ENCODE measurements around the gene CHRNB1.
"Not testable (repeated sequence)": the region's sequence is repeated elsewhere in the genome, so short reads cannot be mapped to it uniquely, and the experiment has no call there.

The CHRNB1 gene

DNA sequence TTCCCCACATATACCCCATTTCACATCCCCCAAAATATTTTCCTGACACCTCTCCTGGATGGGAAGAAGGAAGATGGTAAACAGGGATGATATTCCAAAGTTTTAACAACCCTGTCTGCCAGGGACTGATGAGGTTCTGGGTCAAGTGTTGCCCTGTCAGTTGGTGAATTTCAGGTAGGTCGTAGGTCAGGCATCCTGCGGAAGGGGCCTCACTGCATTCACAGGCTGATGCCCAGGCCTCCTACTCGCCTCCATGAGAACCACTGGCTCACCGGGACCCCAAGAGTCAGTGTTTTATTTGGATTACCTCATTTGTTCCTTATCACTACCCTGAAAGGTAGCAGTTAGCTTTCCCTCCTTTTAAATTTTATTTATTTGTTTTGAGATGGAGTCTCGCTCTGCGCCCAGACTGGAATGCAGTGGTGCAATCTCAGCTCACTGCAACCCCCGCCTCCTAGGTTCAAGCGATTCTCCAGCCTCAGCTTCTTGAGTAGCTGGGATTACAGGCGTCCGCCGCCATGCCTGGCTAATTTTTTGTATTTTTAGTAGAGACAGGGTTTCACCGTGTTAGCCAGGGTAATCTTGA lies 24.0 kb downstream of the CHRNB1 start:
- DNase-seq, result no peak

DNA sequence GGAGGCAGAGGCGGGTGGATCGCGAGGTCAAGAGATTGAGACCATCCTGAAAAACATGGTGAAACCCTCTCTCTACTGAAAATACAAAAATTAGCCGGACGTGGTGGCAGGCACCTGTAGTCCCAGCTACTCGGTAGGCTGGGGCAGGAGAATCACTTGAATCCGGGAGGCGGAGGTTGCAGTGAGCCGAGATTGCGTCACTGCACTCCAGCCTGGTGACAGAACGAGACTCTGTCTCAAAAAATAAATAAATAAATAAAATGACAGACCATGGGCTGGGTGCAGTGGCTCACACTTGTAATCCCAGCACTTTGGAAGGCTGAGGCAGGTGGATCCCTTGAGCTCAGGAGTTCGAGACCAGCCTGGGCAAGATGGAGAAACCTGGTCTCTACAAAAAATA lies 25.0 kb downstream of the CHRNB1 start:
- not testable (repeated sequence) for DNase-seq

DNA sequence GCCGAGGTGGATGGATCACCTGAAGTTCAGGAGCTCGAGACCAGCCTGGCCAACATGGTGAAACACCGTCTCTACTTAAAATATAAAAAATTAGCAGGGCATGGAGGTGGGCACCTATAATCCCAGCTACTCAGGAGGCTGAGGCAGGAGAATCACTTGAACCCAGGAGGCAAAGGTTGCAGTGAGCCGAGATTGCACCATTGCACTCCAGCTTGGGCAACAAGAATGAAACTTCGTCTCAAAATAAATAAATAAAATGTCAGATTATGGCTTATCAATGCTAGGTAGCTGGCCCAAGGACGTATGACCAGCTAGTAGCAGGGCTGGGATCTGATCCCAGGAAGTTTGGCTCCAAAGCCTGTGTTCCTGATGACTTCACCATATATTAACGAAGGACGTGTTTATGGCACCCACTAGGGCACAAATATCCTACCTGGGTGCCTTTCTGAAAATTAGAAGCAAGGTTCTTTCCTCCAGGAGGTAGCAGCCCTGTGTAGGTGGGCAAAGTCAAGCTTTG lies 25.7 kb downstream of the CHRNB1 start:
- not testable (repeated sequence) for DNase-seq

DNA sequence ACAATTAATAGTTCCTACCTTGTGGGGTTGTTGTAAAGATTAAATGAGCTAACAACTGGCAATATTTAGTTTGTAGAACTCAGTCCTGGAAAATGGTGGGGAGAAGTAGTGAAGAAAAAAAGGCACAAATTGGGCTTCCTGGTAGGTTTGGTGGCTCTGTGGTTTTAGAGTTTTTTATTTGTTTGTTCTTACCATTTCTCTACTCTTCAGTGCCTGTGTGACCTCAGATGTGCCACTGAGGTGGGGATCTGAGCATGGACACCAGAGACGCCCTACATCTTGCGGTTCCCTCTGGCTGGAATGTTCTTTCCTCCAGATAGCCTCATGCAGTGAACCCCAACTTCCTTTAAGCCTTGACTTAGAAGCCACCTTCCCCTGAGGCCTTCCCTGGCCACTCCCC lies 26.9 kb downstream of the CHRNB1 start:
- no peak for DNase-seq

DNA sequence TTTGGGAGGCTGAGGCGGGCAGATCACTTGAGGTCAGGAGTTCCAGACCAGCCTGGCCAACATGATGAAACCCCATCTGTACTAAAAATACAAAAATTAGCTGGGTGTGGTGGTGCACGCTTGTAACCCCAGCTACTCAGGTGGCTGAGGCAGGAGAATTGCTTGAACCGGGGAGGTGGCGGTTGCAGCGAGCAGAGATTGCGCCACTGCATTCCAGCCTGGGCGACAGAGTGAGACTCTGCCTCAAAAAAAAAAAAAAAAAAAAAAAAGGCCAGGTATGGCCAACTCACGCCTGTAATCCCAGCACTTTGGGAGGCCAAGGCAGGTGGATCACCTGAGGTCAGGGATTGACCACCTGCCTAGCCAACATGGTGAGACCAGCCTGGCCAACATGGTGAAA lies 29.9 kb downstream of the CHRNB1 start:
- not testable (repeated sequence) for DNase-seq

DNA sequence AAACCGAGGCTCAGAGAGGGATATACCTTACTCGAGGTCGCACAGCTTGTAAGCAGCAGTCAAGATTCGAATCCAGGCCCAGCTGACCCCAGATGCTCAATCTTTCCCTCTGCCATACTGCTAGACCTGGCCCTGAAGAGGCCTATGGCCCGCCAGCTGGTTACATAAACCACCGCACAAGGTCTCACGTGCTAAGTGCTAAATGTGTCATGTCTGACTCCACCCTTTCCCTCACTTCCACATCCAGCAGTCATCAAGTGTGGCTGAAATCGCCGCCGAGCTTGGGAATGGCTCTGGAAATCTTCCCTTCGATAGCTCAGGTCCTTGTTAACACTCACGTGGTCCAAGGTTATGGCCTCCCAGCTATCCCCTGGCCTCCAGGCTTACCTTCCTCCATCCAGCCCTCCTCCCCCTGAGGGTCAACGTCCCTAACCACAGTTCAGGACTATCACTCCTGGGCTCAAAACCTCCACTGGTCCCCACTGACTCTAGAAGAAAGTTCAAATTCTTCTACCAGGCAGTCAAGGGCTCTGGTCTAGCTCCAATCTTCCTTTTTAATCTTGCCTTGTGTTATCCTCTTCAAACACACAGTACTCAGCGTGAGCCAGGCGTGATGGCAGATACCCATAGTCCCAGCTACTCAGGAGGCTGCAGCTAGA lies 31.0 kb downstream of the CHRNB1 start:
- DNase-seq, result no peak

DNA sequence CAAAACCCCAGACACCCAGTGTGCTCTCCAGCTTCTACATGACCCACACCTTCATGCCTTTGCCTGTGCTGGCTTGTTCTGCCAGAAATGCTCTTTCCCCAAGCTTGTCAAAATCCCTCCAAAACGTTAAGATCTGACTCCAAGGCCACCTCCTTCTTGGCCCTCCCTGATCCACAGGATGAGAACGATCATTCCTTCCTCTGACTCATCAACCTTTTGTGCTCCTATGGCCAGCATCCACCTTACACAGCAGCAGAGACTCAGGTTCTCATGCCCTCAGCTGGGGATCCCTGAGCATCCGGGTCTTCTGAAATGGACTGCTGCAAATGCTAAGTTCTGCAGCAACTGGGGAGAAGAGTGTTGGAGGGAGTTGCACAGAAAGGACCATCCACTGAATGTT lies 31.6 kb downstream of the CHRNB1 start:
- no peak for DNase-seq

DNA sequence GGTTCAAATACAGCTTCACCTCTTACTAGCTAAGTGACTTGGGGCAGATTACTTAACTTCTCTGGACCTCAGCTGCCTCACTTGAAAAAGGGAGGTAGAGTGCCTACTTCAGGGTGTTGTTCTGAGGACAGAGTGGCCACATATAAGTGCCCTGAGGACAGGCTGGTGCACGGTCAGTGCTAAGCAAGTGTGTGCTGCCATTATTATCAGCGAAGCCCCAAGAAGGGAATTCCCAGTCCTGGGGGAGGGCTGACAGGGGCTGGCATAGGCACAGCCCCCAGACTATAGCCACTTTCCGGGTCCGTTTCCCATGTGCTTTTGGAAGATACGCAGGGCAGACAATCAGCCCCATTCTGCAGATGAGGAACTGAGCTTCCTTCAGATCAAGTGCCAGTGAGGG lies 32.1 kb downstream of the CHRNB1 start:
- DNase-seq, result no peak

DNA sequence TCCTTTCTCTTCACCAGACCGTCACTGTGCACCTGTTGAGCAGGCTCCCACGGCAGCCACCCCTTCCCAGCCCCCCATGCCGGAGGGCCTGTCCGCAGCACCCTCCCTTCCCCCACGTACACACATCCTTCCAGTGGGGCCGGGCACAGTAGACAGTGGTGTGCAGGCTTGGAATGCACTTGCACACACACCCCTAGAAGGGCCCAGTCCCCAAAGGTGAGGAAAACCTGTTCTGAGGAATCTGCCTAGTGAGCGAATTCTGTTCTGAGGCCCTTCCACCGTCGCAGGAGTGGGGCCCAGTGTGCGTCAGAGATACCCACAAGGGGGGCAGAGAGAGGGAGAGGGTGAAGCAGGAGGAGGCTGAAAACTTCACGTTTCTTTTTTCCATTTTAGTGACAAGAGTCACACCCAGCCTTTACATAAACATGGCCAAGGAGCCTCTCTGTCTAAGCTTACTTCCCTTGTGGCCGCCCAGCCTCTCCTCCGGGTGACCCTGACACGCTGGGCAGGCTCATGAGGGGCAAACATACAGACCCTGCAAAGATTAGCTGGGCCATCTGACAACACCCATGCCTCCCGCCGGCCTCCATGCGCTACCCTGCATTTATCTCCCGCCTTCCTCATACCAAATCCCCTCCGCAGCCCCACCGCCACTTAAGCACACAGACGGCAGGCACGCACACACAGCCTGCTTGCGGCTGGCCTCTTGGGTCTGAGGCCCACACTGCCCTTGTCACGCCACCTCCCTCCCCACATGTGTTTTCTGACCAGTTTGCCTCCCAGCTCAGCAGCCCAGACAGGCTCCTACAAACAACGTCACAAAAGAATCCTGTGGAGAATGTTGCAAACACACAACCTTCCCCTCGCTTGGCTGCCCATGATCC lies 32.8 kb downstream of the CHRNB1 start:
- no peak for DNase-seq

DNA sequence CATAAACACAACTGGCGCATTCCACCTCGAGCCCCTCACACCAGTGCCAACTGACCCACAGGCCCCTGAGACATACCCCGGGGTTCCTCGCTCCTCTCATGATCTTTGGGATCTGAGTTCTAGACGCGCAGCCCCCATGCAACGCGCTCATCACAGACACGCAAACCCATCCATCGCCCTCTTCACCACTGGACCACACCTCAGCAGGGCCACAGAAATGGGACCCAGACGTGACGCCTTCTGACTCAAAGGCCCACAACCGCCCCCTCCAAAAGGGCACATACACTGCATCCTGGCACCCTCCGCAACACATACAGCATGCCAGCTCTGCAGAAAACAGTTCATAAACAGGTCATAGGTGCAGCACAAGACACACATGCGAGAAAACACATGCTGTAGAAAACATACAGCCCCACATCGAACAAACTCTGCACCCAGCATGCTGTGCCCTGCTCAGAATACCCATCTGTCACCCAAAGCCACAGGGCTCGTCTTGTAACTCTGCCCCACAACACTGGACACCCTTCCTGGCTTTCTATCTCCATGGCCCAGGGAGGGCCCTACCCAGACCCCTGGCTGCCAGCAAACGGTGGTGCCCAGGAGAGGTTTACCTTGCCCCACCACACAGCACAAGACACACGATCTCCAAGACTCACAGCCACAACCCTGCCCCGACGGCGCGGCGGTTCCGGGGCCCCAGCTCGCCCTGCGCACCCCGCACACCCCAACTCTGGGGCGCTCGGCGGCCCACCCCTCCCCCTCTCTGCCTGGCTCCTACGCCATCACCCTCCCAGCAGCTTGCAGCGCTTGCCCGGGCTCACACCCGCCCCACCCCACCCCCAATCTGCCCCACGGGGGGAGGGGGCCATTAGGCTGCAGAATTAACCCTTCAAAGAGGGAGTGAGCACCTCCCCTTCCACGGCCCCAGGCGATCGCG lies 33.7 kb downstream of the CHRNB1 start:
- peak; percentile 68 for DNase-seq

DNA sequence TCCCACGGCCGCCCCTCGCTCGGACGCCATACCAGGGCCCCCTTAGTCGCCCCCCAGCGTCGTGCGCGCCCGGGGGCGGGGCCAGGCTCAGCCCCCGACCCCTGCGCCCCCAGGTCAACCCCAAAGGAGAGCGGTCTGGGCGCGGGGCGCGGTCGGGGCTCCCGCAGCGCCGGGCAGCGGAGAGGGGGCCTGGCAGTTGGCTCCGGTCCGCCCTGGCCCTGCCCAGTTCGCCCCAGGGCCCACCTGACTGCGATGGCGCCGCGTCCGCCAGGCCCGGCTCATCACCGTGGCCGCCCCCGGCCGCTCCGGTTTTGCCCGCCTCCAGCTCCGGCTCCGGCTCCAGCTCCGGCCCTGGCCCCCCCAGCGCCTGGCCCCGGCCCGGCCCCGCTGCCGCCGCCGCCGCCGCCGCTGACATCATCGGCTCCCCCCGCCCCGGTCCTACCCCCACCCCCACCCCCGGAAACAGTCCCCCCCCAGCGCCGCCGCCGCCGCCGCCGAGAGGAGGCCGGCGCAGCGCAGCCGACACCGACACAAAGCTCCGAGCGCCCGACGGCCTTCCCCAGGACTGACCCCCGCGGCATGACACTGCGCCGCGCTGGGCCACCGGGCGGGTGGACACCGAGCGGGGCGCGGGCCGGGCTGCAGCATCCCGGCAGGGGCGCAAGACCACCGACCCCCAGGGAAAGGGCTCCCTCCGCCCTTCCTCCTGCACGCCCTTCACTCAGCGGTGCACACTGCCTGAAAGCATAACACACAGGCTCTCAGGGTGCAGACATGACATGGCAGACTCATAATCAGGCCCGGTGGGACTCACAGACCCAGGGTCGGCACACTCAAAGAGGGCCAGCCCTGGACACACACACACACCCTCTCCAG lies 34.6 kb downstream of the CHRNB1 start, which contains the start of gene ZBTB4:
Gene ZBTB4 (minus strand): TSS at position 419 of the 876 bp plus-strand sequence. CDS start 12,830 bp downstream, outside the sequence.
- peak; percentile 60 for DNase-seq

DNA sequence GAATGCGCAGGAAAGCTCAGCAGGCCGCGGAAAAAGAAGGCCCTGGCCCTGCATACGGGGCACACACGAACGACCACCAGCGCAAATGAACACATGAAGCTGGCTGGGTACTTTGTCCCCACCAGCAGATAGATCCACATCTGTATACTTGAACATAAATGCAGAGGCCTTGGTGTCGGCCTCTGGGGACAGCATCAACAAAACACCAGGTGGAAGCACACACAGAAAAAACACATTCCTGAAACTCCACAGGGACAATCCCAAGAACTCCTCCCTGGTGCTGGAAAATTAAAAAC lies 35.2 kb downstream of the CHRNB1 start:
- no peak for DNase-seq

DNA sequence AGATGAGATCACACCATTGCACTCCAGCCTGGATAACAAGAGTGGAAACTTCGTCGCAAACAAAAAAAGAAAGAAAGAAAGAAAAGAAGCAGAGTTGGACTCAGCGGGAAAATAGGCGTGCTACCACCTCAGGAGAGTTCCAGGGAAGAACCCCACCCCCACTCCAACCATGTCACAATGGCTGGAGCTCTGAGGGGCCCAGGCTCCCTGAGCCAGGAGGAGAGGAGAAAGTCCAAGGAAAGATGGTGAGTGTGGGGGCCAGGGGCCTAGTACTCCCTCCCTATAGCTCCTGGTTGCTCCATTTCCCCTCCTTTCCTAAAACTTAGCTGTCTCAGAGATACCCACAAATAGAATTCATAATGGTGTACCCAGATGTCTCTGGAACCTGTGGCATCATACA lies 36.4 kb downstream of the CHRNB1 start, which contains the start of gene SLC35G6:
Gene SLC35G6 (plus strand): TSS at position 172 of the 400 bp plus-strand sequence. CDS start 71 bp downstream, at position 243.
- DNase-seq, result not testable (repeated sequence)

DNA sequence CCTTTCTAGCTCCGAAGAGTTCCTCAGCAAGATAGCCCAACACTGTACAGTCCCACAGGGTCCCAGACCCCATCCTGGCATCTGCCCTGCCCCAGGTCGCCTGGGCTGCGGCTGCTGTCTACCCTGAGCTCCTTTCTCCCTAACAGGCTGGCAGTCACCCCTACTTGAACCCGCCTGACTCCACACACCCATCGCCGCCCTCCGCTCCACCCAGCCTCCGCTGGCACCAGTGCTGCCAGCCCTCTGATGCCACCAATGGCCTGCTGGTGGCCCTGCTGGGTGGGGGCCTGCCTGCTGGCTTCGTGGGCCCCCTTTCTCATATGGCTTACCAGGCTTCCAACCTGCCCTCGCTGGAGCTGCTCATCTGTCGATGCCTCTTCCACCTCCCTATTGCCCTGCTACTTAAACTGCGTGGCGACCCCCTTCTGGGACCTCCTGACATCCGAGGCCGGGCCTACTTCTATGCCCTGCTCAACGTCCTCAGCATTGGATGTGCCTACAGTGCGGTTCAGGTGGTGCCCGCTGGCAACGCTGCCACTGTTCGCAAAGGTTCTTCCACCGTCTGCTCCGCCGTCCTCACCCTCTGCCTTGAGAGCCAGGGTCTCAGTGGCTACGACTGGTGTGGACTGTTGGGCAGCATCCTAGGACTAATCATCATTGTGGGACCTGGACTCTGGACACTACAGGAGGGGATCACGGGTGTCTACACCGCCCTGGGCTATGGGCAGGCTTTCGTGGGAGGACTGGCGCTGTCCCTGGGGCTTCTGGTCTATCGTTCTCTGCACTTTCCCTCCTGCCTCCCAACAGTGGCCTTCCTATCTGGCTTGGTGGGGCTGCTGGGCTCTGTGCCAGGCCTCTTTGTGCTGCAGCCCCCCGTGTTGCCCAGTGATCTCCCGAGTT lies 37.2 kb downstream of the CHRNB1 start:
- DNase-seq, result not testable (repeated sequence)

DNA sequence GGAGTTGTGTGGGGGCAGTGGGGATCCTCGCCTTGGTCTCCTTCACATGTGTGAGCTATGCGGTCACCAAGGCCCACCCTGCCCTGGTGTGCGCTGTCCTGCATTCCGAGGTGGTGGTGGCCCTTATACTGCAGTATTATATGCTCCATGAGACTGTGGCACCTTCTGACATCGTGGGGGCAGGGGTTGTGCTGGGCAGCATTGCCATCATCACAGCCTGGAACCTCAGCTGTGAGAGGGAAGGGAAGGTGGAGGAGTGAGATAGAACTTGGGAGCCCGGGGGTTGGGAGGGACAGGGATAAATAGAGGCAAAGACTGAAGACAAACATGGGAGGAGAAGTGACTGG lies 37.9 kb downstream of the CHRNB1 start:
- not testable (repeated sequence) for DNase-seq

DNA sequence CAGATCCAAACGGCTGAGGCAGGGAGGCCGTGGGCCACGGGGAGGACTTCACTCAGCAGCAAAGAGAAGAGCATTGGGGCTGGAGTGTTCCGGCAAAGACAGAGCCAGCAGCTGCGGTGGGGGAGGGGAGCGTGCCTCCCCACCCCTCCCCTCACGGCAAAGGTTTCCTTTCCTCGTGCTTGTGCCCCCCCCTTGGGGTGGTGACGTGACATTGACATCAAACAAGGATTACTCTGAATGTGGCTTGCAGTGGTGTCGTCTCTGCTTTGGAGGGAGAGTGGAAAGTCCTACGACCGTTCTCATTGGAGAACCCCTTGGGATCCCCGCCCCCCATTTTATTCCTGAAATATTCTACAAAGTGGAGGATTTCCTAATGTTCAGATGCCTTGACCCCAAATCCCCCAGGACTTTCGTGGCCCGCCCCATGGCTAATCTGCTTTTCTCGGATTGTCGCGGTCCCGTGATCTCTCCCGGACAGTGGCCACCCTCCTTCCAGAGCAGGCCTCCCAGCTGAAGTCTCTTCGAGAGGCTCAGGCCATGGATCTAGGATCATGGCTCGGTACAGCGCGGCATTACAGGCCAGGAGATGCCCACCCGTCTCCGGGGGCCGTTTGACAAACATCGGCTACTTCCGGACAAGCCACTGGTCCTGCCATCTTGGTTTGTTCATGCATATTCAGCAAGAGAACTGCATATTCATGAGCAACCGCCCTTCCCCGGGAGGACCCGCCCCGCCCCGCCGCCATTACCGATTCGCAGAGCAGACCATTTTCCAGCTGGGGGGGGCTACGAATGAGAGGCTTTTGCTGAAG lies 38.6 kb downstream of the CHRNB1 start:
- DNase-seq, result peak; percentile 93

DNA sequence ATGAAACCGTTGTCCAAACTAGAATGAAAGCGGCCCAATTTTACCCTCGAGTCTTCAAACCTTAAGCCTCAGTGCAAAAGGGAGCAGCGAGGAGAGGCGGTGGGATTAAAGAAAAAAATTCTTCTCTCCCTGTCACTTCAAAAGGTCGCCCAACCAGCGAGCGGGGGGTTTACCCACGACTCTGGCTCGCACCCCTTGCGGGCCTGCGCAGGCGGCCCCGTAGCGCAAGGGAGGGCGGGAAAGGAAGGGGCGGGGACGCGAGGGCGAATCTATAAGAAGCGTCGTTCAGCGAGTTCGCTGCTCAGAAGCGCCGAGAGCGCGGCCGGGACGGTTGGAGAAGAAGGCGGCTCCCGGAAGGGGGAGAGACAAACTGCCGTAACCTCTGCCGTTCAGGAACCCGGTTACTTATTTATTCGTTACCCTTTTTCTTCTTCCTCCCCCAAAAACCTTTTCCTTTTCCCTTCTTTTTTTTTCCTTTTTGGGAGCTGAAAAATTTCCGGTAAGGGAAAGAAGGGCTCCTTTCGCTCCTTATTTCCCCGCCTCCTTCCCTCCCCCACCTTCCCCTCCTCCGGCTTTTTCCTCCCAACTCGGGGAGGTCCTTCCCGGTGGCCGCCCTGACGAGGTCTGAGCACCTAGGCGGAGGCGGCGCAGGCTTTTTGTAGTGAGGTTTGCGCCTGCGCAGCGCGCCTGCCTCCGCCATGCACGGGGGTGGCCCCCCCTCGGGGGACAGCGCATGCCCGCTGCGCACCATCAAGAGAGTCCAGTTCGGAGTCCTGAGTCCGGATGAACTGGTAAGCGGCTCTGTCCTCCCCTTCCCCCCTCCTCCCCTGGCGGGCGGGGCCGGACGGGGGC lies 39.4 kb downstream of the CHRNB1 start, which contains the start of gene POLR2A:
Gene POLR2A (plus strand): TSS at position 300 of the 852 bp plus-strand sequence.
- DNase-seq, result peak; percentile 95

DNA sequence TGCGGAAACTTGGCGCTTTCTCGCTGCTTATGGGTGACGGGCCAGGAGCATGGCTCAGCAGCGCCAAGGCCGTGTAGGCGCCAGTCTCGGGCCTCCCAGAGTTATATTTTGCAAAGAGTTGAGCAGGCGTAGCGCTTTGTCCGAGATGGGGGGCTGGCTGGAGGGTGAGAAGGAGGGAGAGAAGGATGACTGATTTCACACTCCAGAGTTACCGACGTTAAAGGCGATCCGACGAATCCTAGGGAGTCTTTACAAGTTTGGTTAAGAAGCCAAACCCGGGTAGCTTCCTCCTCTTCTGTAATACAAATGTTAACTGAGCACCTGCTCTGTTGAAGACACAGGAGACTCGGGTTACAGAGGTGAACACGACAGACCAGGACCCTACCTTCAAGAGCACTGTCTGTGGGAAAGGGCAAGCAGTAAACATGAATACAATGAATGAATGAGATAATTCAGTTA lies 40.1 kb downstream of the CHRNB1 start:
- no peak for DNase-seq
